DOHH2 (cell line): ENCODE data around the gene PCBP3.

Source experiments
- EZH2phosphoT487 ChIP-seq: fragments of 200-600 bp; sonication (generic); IDR thresholded peaks from 2 replicates; pipeline ENCODE4 v1.6.1; 2017; ENCODE audit warnings: borderline replicate concordance, mild to moderate bottlenecking, antibody characterized with exemption, low read length, moderate library complexity, mixed read lengths
- TF ChIP-seq, protein P1 (sequence below): fragments of 200-600 bp; sonication (generic); IDR thresholded peaks from one replicate; pipeline ENCODE4 v1.5.1; 2014; ENCODE audit warnings: antibody characterized with exemption, mild to moderate bottlenecking, low read depth, low read length; ENCODE audit not compliant: poor library complexity, severe bottlenecking

DNA sequence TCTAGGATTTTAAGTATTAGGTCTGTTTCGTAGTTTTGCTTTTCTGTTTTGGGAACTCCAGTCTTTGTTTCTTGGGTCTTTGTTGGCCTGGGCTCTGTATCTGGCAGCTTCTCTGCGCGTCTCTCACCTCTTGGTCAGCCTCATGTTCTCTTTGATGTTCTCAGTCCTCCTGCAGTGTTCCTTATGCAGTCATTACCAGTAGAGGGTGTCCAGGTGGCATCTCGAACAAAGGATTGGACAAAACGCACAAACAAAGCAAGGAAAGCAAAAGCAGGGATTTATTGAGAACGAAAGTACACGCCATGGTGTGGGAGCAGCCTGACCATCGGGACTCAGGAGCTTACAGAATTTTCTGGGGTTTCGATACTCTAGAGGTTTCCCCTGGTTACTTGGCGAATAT lies 204.3 kb downstream of the PCBP3 start:
- TF ChIP-seq, protein P1, sequence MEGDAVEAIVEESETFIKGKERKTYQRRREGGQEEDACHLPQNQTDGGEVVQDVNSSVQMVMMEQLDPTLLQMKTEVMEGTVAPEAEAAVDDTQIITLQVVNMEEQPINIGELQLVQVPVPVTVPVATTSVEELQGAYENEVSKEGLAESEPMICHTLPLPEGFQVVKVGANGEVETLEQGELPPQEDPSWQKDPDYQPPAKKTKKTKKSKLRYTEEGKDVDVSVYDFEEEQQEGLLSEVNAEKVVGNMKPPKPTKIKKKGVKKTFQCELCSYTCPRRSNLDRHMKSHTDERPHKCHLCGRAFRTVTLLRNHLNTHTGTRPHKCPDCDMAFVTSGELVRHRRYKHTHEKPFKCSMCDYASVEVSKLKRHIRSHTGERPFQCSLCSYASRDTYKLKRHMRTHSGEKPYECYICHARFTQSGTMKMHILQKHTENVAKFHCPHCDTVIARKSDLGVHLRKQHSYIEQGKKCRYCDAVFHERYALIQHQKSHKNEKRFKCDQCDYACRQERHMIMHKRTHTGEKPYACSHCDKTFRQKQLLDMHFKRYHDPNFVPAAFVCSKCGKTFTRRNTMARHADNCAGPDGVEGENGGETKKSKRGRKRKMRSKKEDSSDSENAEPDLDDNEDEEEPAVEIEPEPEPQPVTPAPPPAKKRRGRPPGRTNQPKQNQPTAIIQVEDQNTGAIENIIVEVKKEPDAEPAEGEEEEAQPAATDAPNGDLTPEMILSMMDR: no peak
- TF ChIP-seq EZH2phosphoT487: no peak
